ENCODE measurements around the gene KLHL41.

- TF ChIP-seq CTCF (IDR thresholded peaks at IDR 0.05) = no peak
- no peak for TF ChIP-seq EP300 (IDR thresholded peaks at IDR 0.05)
Observed at GRCh38 chr2:169565686-169566085, 56.2 kb downstream of the KLHL41 start.

All from sigmoid colon (tissue), 4 donors.